OCI-LY1 (cell line): ENCODE data around the gene ARHGAP10.

Experiments used
- H2AFZ ChIP-seq: fragments of 200-600 bp; sonication (generic), shearing (Covaris generic); 2 replicates; pipeline ENCODE4 v1.6.0; 2014; ENCODE audit warnings: antibody characterized with exemption, mild to moderate bottlenecking, low read length
- H3F3A ChIP-seq: fragments of 200-600 bp; sonication (generic), shearing (Covaris generic); 2 replicates; pipeline ENCODE4 v1.6.0; 2014; ENCODE audit warnings: mild to moderate bottlenecking, antibody characterized with exemption, low read length, moderate library complexity; ENCODE audit not compliant: insufficient read depth
- H3K27ac ChIP-seq: fragments of 200-600 bp; sonication (generic); 2 replicates; pipeline ENCODE4 v1.5.1; 2014; ENCODE audit warnings: low read length, mixed run types, mild to moderate bottlenecking, low read depth; ENCODE audit not compliant: poor library complexity, severe bottlenecking
- H3K27me3 ChIP-seq: fragments of 200-600 bp; sonication (generic); 2 replicates; pipeline ENCODE4 v1.6.0; 2014; ENCODE audit warnings: antibody characterized with exemption, mild to moderate bottlenecking, low read length, moderate library complexity; ENCODE audit not compliant: insufficient read depth
- H3K36me3 ChIP-seq: fragments of 200-600 bp; sonication (generic); 2 replicates; pipeline ENCODE4 v1.6.1; 2014; ENCODE audit warnings: mild to moderate bottlenecking, antibody characterized with exemption, low read length, moderate library complexity, mixed read lengths; ENCODE audit not compliant: insufficient read depth
- H3K4me1 ChIP-seq: fragments of 200-600 bp; sonication (generic); 2 replicates; pipeline ENCODE4 v1.5.1; 2014; ENCODE audit warnings: mild to moderate bottlenecking, low read length, moderate library complexity; ENCODE audit not compliant: insufficient read depth, severe bottlenecking
- H3K4me2 ChIP-seq: fragments of 200-600 bp; sonication (generic), shearing (Covaris generic); 2 replicates; pipeline ENCODE4 v1.6.1; 2014; ENCODE audit warnings: low read length
- H3K4me3 ChIP-seq: fragments of 200-600 bp; sonication (generic); 2 replicates; pipeline ENCODE4 v1.5.1; 2014; ENCODE audit warnings: low read length, low read depth, mild to moderate bottlenecking, mixed read lengths; ENCODE audit not compliant: poor library complexity, severe bottlenecking
- H3K79me2 ChIP-seq: fragments of 200-600 bp; shearing (Covaris generic); 2 replicates; pipeline ENCODE4 v1.6.1; 2016; ENCODE audit warnings: mixed run types, low read length, mixed read lengths; ENCODE audit not compliant: insufficient read depth
- H3K9ac ChIP-seq: fragments of 200-600 bp; sonication (generic), shearing (Covaris generic); 2 replicates; pipeline ENCODE4 v1.6.1; 2014; ENCODE audit warnings: mild to moderate bottlenecking, low read length, mixed read lengths
- H3K9me2 ChIP-seq: fragments of 200-600 bp; sonication (generic), shearing (Covaris generic); 2 replicates; pipeline ENCODE4 v1.6.1; 2014; ENCODE audit warnings: low read depth, mild to moderate bottlenecking, low read length, mixed read lengths
- H3K9me3 ChIP-seq: fragments of 200-600 bp; shearing (Covaris generic); 2 replicates; pipeline ENCODE4 v1.6.1; 2014; ENCODE audit warnings: low read length, mixed read lengths
- H4K20me1 ChIP-seq: fragments of 200-600 bp; sonication (generic), shearing (Covaris generic); 2 replicates; pipeline ENCODE4 v1.6.0; 2016; ENCODE audit warnings: mild to moderate bottlenecking, low read length; ENCODE audit not compliant: insufficient read depth
- EZH2 ChIP-seq: fragments of 200-600 bp; sonication (generic), shearing (Covaris generic); IDR thresholded peaks from 2 replicates; pipeline ENCODE4 v1.8.0; 2017; ENCODE audit warnings: borderline replicate concordance, mixed run types, mild to moderate bottlenecking, antibody characterized with exemption, low read length, moderate library complexity, mixed read lengths
- TF ChIP-seq, protein P1 (sequence below): fragments of 200-600 bp; sonication (generic), shearing (Covaris generic); IDR thresholded peaks from 2 replicates; pipeline ENCODE4 v1.5.1; 2017; ENCODE audit warnings: mild to moderate bottlenecking, antibody characterized with exemption, low read length, moderate library complexity, mixed read lengths

ARHGAP10 gene

GRCh38 chr4:148061141-148061481 is 329.2 kb downstream of the ARHGAP10 start:
- Histone ChIP-seq H3K27me3 (no peaks in the 10 kb centered on the region), H3K36me3 (no peaks in the 10 kb centered on the region), H4K20me1 (no peaks in the 10 kb centered on the region), H3K27ac (no peak overlapping the region), H2AFZ (no peak overlapping the region), H3K4me1 (peaks cover 72% of the 10 kb centered on the region), H3F3A (no peaks in the 10 kb centered on the region), H3K4me3 (peak overlapping the region; percentile 6), H3K9ac (no peak overlapping the region), H3K79me2 (no peaks in the 10 kb centered on the region), H3K9me2 (no peaks in the 10 kb centered on the region), H3K4me2 (no peak overlapping the region), H3K9me3 (no peaks in the 10 kb centered on the region)
- TF ChIP-seq, protein P1, sequence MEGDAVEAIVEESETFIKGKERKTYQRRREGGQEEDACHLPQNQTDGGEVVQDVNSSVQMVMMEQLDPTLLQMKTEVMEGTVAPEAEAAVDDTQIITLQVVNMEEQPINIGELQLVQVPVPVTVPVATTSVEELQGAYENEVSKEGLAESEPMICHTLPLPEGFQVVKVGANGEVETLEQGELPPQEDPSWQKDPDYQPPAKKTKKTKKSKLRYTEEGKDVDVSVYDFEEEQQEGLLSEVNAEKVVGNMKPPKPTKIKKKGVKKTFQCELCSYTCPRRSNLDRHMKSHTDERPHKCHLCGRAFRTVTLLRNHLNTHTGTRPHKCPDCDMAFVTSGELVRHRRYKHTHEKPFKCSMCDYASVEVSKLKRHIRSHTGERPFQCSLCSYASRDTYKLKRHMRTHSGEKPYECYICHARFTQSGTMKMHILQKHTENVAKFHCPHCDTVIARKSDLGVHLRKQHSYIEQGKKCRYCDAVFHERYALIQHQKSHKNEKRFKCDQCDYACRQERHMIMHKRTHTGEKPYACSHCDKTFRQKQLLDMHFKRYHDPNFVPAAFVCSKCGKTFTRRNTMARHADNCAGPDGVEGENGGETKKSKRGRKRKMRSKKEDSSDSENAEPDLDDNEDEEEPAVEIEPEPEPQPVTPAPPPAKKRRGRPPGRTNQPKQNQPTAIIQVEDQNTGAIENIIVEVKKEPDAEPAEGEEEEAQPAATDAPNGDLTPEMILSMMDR: no peak
- TF ChIP-seq EZH2: no peak

DNA sequence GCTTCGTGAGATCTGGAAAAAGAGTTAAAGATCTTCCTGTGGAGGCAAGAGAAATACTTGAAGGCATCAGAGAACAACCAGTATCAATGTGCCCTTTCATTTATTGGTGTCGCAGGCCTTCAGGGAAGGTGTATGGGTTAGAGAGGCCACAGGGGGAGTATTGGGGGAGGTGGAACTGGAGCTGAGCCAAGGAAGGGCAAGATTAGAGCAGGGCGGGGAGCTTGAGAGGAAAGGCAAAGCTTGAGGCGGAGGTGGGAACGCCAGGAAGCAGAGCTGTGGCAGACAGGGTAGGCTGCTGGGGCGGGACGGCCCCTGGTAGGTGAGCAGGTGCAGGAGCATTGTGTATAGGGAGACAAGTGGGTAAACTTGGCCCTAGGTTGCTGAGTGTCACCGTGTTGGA is 329.9 kb downstream of the ARHGAP10 start:
- H3K9me2 ChIP-seq: no peaks in the 10 kb centered on the region
- no peak overlapping the region for H3K27ac ChIP-seq
- H3K79me2 ChIP-seq: no peaks in the 10 kb centered on the region
- H3K4me2 ChIP-seq: no peak overlapping the region
- no peak overlapping the region for H2AFZ ChIP-seq
- H3K9ac ChIP-seq: no peak overlapping the region
- TF ChIP-seq, protein P1: no peak
- no peak for TF ChIP-seq EZH2
- H3K27me3 ChIP-seq: no peaks in the 10 kb centered on the region
- no peaks in the 10 kb centered on the region for H4K20me1 ChIP-seq
- H3F3A ChIP-seq: no peaks in the 10 kb centered on the region
- no peak overlapping the region for H3K4me3 ChIP-seq
- H3K9me3 ChIP-seq: no peaks in the 10 kb centered on the region
- peaks cover 65% of the 10 kb centered on the region for H3K4me1 ChIP-seq
- no peaks in the 10 kb centered on the region for H3K36me3 ChIP-seq

GRCh38 chr4:148062301-148062950 is 330.5 kb downstream of the ARHGAP10 start:
- Histone ChIP-seq H3K36me3 (no peaks in the 10 kb centered on the region), H3F3A (no peaks in the 10 kb centered on the region), H4K20me1 (no peaks in the 10 kb centered on the region), H3K27me3 (no peaks in the 10 kb centered on the region), H3K79me2 (no peaks in the 10 kb centered on the region), H3K9me2 (no peaks in the 10 kb centered on the region), H3K4me2 (no peak overlapping the region), H3K4me1 (peaks cover 62% of the 10 kb centered on the region), H3K9me3 (no peaks in the 10 kb centered on the region), H3K9ac (no peak overlapping the region), H3K27ac (no peak overlapping the region), H3K4me3 (no peak overlapping the region), H2AFZ (no peak overlapping the region)
- TF ChIP-seq, protein P1: no peak
